GM12865 (cell line): Measurements from ENCODE around the gene TIMM21.

Source experiments
- DNase-seq: peaks from one replicate; pipeline ENCODE4 v3.0.0; 2010; ENCODE audit warnings: low read depth
- H3K4me3 ChIP-seq: 2 replicates; pipeline ENCODE4 v1.5.1; 2011; ENCODE audit warnings: mild to moderate bottlenecking, low read depth, low read length, control low read depth
- CTCF ChIP-seq: IDR thresholded peaks from 2 replicates; pipeline ENCODE4 v1.5.1; 2011; ENCODE audit warnings: low read length, control low read depth, low read depth, inconsistent platforms; ENCODE audit not compliant: insufficient read depth; ENCODE audit errors: missing control alignments

The TIMM21 gene

GRCh38 chr18:74132201-74132600 lies 16.1 kb upstream of the TIMM21 start:
- no peak for TF ChIP-seq CTCF
- no peak overlapping the region for H3K4me3 ChIP-seq
- DNase-seq: no peak

GRCh38 chr18:74137920-74138538 lies 10.3 kb upstream of the TIMM21 start:
- DNase-seq: no peak
- no peak overlapping the region for H3K4me3 ChIP-seq
- no peak for TF ChIP-seq CTCF

- no peak for DNase-seq
- TF ChIP-seq CTCF: no peak
- no peak overlapping the region for H3K4me3 ChIP-seq
Observed at GRCh38 chr18:74139411-74139810, 8.9 kb upstream of the TIMM21 start.

GRCh38 chr18:74139888-74140287 lies 8.4 kb upstream of the TIMM21 start:
- no peak for TF ChIP-seq CTCF
- no peak for DNase-seq
- H3K4me3 ChIP-seq: no peak overlapping the region

- H3K4me3 ChIP-seq: no peak overlapping the region
- no peak for TF ChIP-seq CTCF
- no peak for DNase-seq
Observed at GRCh38 chr18:74140582-74140981, 7.7 kb upstream of the TIMM21 start.

- DNase-seq: no peak
- H3K4me3 ChIP-seq: no peak overlapping the region
- TF ChIP-seq CTCF: no peak
Observed at GRCh38 chr18:74141667-74142066, 6.7 kb upstream of the TIMM21 start.

GRCh38 chr18:74142252-74142651 lies 6.1 kb upstream of the TIMM21 start:
- H3K4me3 ChIP-seq: no peak overlapping the region
- DNase-seq: no peak
- TF ChIP-seq CTCF: no peak
